Measurements from ENCODE around the gene UBE2E1. TPM values are rescaled to one million over a fixed set of nuclear protein-coding genes. Genes with fewer than 3 reads are reported as not detected.
"Not testable (repeated sequence)": the region's sequence is repeated elsewhere in the genome, so short reads cannot be mapped to it uniquely, and the experiment has no call there.

Gene UBE2E1
- polyA plus RNA-seq, 12 donors = 76.4 to 112 (median 96.6) TPM; not detected in 1

- no peak for DNase-seq
Measured at GRCh38 chr3:23840521-23840920, 34.8 kb downstream of the UBE2E1 start.

- DNase-seq = no peak
Measured at GRCh38 chr3:23843869-23844268, 38.1 kb downstream of the UBE2E1 start.

- DNase-seq = no peak
Measured at GRCh38 chr3:23845326-23846216, 39.8 kb downstream of the UBE2E1 start.

GRCh38 chr3:23849462-23849861 lies 43.7 kb downstream of the UBE2E1 start:
- not testable (repeated sequence) for DNase-seq

GRCh38 chr3:23856286-23856685 lies 50.5 kb downstream of the UBE2E1 start:
- DNase-seq = no peak

- DNase-seq = no peak
Measured at GRCh38 chr3:23859012-23859743, 53.4 kb downstream of the UBE2E1 start.

- DNase-seq = no peak
Measured at GRCh38 chr3:23859839-23860382, 54.2 kb downstream of the UBE2E1 start.

GRCh38 chr3:23861689-23862088 lies 55.9 kb downstream of the UBE2E1 start:
- no peak for DNase-seq

- no peak for DNase-seq
Measured at GRCh38 chr3:23863060-23863459, 57.3 kb downstream of the UBE2E1 start.

GRCh38 chr3:23864931-23865330 lies 59.2 kb downstream of the UBE2E1 start:
- DNase-seq = no peak

- peak; percentile 34 for DNase-seq
Measured at GRCh38 chr3:23865595-23866396, 60.0 kb downstream of the UBE2E1 start.

- no peak for DNase-seq
Measured at GRCh38 chr3:23867400-23867799, 61.6 kb downstream of the UBE2E1 start.

- DNase-seq = no peak
Measured at GRCh38 chr3:23867838-23868237, 62.1 kb downstream of the UBE2E1 start.

GRCh38 chr3:23869977-23870662 lies 64.4 kb downstream of the UBE2E1 start:
- DNase-seq = no peak

- not testable (repeated sequence) for DNase-seq
Measured at GRCh38 chr3:23870663-23871043, 64.9 kb downstream of the UBE2E1 start.

GRCh38 chr3:23871361-23871760 lies 65.6 kb downstream of the UBE2E1 start:
- DNase-seq = not testable (repeated sequence)

- no peak for DNase-seq
Measured at GRCh38 chr3:23872330-23872729, 66.6 kb downstream of the UBE2E1 start.

GRCh38 chr3:23873941-23874340 lies 68.2 kb downstream of the UBE2E1 start:
- DNase-seq = no peak

- DNase-seq = no peak
Measured at GRCh38 chr3:23874359-23875112, 68.8 kb downstream of the UBE2E1 start.

GRCh38 chr3:23875113-23875725 lies 69.5 kb downstream of the UBE2E1 start:
- DNase-seq = no peak
